ENCODE data around the gene CEND1. TPM values are rescaled to one million over a fixed set of nuclear protein-coding genes. Genes with fewer than 3 reads are reported as not detected.

CEND1 gene
- total and polyA plus RNA-seq, 2 of the 13 experiments (the other 11 are each of a cell fraction or from before 2014, with no cell fraction given), result not detected

DNA sequence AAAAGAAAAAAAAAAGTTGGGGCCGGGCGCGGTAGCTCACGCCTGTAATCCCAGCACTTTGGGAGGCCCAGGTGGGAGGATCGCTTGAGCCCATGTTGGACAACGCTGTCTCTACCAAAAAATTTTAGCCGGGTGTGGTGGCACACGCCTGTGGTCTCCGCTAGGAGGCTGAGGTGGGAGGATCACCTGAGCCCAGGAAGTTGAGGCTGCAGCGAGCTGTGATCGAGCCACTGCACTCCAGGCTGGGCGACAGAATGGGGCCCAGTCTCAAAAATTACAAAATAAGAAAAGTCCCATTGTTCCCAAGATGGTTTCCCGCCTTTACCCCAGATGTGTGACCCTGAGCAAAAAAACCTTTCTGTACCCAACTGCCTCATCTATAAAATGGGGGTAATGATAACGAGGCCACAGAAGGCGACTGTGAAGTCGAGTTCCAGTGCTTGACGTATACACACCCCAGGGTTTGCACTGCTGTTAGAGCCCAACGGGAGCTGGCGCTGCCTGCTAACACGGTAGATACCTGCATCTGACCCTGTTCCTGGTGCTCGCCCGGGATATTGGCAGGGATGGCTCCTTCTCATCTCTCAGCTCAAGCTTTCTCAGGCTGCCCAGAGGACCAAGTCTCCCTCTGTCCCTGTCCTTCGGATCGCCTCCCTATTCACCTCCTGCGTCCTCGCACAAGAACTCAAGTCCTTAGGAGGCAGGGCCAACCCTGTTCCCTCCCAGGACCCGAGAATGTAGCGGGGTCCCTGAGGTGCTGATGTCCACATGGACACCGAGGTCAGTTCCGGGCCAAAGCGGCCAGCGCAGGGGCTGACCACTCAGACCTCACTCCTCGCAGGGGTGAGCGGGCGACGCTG lies 18.8 kb upstream of the CEND1 start (continued):
- no peak for TF ChIP-seq ZSCAN31 (CRISPR knock-in tag; IDR thresholded peaks at IDR 0.05; ENCODE audit: low read depth)
- no peak for TF ChIP-seq KMT2B (CRISPR knock-in tag; IDR thresholded peaks at IDR 0.05)
- TF ChIP-seq ZC3H13 (CRISPR knock-in tag; IDR thresholded peaks at IDR 0.05), result no peak
- TF ChIP-seq MIXL1 (CRISPR knock-in tag; IDR thresholded peaks at IDR 0.05), result no peak
- TF ChIP-seq SMARCC2 (IDR thresholded peaks at IDR 0.05), result no peak
- peak; percentile 56; the same call in 1 of the 2 replicates for TF ChIP-seq POLR2AphosphoS5 (IDR thresholded peaks at IDR 0.05; ENCODE audit: low read depth, low read length)
- no peak for TF ChIP-seq ZNF780A (CRISPR knock-in tag; IDR thresholded peaks at IDR 0.05)
- TF ChIP-seq RCOR2 (CRISPR knock-in tag; IDR thresholded peaks at IDR 0.05), result no peak; the same call in 1 of the 2 replicates
- peak; percentile 31; the same call in 1 of the 2 replicates for TF ChIP-seq SNAI1 (CRISPR knock-in tag; IDR thresholded peaks at IDR 0.05; ENCODE audit: borderline replicate concordance)
- no peak for TF ChIP-seq HNRNPUL1 (IDR thresholded peaks at IDR 0.05; ENCODE audit: low read depth, low read length)
- TF ChIP-seq SIX4 (CRISPR knock-in tag; IDR thresholded peaks at IDR 0.05), result no peak
- TF ChIP-seq, protein P1, sequence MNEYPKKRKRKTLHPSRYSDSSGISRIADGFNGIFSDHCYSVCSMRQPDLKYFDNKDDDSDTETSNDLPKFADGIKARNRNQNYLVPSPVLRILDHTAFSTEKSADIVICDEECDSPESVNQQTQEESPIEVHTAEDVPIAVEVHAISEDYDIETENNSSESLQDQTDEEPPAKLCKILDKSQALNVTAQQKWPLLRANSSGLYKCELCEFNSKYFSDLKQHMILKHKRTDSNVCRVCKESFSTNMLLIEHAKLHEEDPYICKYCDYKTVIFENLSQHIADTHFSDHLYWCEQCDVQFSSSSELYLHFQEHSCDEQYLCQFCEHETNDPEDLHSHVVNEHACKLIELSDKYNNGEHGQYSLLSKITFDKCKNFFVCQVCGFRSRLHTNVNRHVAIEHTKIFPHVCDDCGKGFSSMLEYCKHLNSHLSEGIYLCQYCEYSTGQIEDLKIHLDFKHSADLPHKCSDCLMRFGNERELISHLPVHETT (CRISPR knock-in tag; conservative IDR thresholded peaks at IDR 0.05), result no peak
- no peak for TF ChIP-seq NFRKB (IDR thresholded peaks at IDR 0.05)
- TF ChIP-seq EP300 (IDR thresholded peaks at IDR 0.05; ENCODE audit: low read depth in 2 of 2, low read length in 2 of 2), result no peak
- TF ChIP-seq EP300 (CRISPR knock-in tag; IDR thresholded peaks at IDR 0.05; ENCODE audit: borderline replicate concordance), result no peak
- TF ChIP-seq ZNF629 (CRISPR knock-in tag; conservative IDR thresholded peaks at IDR 0.05), result peak; percentile 85
- TF ChIP-seq, protein P2, sequence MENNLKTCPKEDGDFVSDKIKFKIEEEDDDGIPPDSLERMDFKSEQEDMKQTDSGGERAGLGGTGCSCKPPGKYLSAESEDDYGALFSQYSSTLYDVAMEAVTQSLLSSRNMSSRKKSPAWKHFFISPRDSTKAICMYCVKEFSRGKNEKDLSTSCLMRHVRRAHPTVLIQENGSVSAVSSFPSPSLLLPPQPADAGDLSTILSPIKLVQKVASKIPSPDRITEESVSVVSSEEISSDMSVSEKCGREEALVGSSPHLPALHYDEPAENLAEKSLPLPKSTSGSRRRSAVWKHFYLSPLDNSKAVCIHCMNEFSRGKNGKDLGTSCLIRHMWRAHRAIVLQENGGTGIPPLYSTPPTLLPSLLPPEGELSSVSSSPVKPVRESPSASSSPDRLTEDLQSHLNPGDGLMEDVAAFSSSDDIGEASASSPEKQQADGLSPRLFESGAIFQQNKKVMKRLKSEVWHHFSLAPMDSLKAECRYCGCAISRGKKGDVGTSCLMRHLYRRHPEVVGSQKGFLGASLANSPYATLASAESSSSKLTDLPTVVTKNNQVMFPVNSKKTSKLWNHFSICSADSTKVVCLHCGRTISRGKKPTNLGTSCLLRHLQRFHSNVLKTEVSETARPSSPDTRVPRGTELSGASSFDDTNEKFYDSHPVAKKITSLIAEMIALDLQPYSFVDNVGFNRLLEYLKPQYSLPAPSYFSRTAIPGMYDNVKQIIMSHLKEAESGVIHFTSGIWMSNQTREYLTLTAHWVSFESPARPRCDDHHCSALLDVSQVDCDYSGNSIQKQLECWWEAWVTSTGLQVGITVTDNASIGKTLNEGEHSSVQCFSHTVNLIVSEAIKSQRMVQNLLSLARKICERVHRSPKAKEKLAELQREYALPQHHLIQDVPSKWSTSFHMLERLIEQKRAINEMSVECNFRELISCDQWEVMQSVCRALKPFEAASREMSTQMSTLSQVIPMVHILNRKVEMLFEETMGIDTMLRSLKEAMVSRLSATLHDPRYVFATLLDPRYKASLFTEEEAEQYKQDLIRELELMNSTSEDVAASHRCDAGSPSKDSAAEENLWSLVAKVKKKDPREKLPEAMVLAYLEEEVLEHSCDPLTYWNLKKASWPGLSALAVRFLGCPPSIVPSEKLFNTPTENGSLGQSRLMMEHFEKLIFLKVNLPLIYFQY (CRISPR knock-in tag; IDR thresholded peaks at IDR 0.05; ENCODE audit: borderline replicate concordance), result no peak
- TF ChIP-seq, protein P3, sequence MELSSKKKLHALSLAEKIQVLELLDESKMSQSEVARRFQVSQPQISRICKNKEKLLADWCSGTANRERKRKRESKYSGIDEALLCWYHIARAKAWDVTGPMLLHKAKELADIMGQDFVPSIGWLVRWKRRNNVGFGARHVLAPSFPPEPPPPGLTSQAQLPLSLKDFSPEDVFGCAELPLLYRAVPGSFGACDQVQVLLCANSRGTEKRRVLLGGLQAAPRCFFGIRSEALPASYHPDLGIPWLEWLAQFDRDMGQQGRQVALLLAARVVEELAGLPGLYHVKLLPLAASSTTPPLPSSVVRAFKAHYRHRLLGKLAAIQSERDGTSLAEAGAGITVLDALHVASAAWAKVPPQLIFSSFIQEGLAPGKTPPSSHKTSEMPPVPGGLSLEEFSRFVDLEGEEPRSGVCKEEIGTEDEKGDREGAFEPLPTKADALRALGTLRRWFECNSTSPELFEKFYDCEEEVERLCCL (CRISPR knock-in tag; IDR thresholded peaks at IDR 0.05; ENCODE audit: borderline replicate concordance), result no peak
- TF ChIP-seq, protein P4, sequence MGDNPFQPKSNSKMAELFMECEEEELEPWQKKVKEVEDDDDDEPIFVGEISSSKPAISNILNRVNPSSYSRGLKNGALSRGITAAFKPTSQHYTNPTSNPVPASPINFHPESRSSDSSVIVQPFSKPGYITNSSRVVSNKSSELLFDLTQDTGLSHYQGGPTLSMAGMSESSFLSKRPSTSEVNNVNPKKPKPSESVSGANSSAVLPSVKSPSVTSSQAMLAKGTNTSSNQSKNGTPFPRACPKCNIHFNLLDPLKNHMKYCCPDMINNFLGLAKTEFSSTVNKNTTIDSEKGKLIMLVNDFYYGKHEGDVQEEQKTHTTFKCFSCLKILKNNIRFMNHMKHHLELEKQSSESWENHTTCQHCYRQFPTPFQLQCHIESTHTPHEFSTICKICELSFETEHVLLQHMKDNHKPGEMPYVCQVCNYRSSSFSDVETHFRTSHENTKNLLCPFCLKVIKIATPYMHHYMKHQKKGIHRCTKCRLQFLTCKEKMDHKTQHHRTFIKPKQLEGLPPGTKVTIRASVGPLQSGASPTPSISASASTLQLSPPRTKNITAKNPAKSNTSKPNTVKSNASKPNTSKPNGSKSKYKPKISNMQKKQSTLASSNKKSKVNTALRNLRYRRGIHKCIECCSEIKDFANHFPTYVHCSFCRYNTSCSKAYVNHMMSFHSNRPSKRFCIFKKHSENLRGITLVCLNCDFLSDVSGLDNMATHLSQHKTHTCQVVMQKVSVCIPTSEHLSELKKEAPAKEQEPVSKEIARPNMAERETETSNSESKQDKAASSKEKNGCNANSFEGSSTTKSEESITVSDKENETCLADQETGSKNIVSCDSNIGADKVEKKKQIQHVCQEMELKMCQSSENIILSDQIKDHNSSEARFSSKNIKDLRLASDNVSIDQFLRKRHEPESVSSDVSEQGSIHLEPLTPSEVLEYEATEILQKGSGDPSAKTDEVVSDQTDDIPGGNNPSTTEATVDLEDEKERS (CRISPR knock-in tag; IDR thresholded peaks at IDR 0.05), result no peak

All from HepG2 (cell line).